ENCODE results near the gene IBA57.

Gene IBA57

GRCh38 chr1:228145463-228146416, 19.9 kb upstream of the IBA57 start:
- no peak for FAIRE-seq

GRCh38 chr1:228146417-228147150, 19.0 kb upstream of the IBA57 start:
- FAIRE-seq: no peak

GRCh38 chr1:228147151-228147693, 18.4 kb upstream of the IBA57 start:
- FAIRE-seq: no peak

- FAIRE-seq: no peak
Observed at GRCh38 chr1:228147768-228148167, 17.8 kb upstream of the IBA57 start.

GRCh38 chr1:228148196-228148861, 17.3 kb upstream of the IBA57 start:
- FAIRE-seq: no peak

GRCh38 chr1:228148935-228149405, 16.6 kb upstream of the IBA57 start:
- FAIRE-seq: no peak

GRCh38 chr1:228149406-228150119, 16.0 kb upstream of the IBA57 start, which contains the start of gene GJC2:
Gene GJC2, plus strand, starts transcription at chr1:228149930. Its CDS starts 7,829 bp downstream, at chr1:228157759.
- no peak for FAIRE-seq

- no peak for FAIRE-seq
Observed at GRCh38 chr1:228150120-228150460, 15.5 kb upstream of the IBA57 start.

GRCh38 chr1:228150461-228151179, 15.0 kb upstream of the IBA57 start:
- FAIRE-seq: no peak

GRCh38 chr1:228151180-228151925, 14.3 kb upstream of the IBA57 start:
- FAIRE-seq: no peak

- FAIRE-seq: no peak
Observed at GRCh38 chr1:228152097-228152917, 13.3 kb upstream of the IBA57 start.

GRCh38 chr1:228152918-228153258, 12.7 kb upstream of the IBA57 start:
- no peak for FAIRE-seq

- no peak for FAIRE-seq
Observed at GRCh38 chr1:228154021-228154669, 11.5 kb upstream of the IBA57 start.

GRCh38 chr1:228154670-228155571, 10.7 kb upstream of the IBA57 start:
- FAIRE-seq: no peak

GRCh38 chr1:228155596-228156514, 9.7 kb upstream of the IBA57 start:
- FAIRE-seq: no peak

GRCh38 chr1:228156515-228156881, 9.1 kb upstream of the IBA57 start:
- FAIRE-seq: no peak

Data from endometrium (tissue), 2 donors.